Measurements from ENCODE around the gene KCTD20. TPM values are rescaled to one million over a fixed set of nuclear protein-coding genes. Genes with fewer than 3 reads are reported as not detected.

KCTD20 gene
- total RNA-seq (2016; rRNA removed; fragmentation: Illumina TruSeq; extraction: Trizol): 67.1 and 103 TPM in 2 replicates
- 26.7 and 28.2 TPM in 2 replicates for total RNA-seq (2016; cell fraction: cytosol; rRNA removed; fragmentation: Illumina TruSeq; extraction: Trizol; ENCODE audit: low read depth)
- 69.3 and 101 TPM in 2 replicates for total RNA-seq (2016; cell fraction: insoluble cytoplasmic fraction; rRNA removed; fragmentation: Illumina TruSeq; extraction: Trizol)
- total RNA-seq (2016; cell fraction: membrane; rRNA removed; fragmentation: Illumina TruSeq; extraction: Trizol): 84.1 and 87.5 TPM in 2 replicates
- total RNA-seq (2016; cell fraction: nucleus; rRNA removed; fragmentation: Illumina TruSeq; extraction: Trizol): 37.0 and 39.6 TPM in 2 replicates
- polyA plus RNA-seq (2011; rRNA removed): 44.7 and 52.7 TPM in 2 replicates
- polyA plus RNA-seq (2011; cell fraction: cytosol; rRNA removed): 32.0 and 41.2 TPM in 2 replicates
- polyA plus RNA-seq (2011; cell fraction: nucleus; rRNA removed): 11.2 and 17.3 TPM in 2 replicates
- polyA plus RNA-seq (2012): 41.8 and 45.4 TPM in 2 replicates
- polyA plus RNA-seq (2016; cell fraction: cytosol; fragmentation: Illumina TruSeq; extraction: Trizol; ENCODE audit: low read depth): 20.4 and 21.4 TPM in 2 replicates
- polyA plus RNA-seq (2016; cell fraction: insoluble cytoplasmic fraction; fragmentation: Illumina TruSeq; extraction: Trizol; ENCODE audit: low read depth): 58.8 and 61.0 TPM in 2 replicates
- polyA plus RNA-seq (2016; cell fraction: membrane; fragmentation: Illumina TruSeq; extraction: Trizol; ENCODE audit: low read depth): 36.6 and 38.4 TPM in 2 replicates
- 28.5 and 29.9 TPM in 2 replicates for polyA plus RNA-seq (2016; cell fraction: nucleus; fragmentation: Illumina TruSeq; extraction: Trizol; ENCODE audit: insufficient read depth, low read depth)
- polyA minus RNA-seq (2011; rRNA and poly(A)+ RNA removed; ENCODE audit: low replicate concordance): 78.2 and 137 TPM in 2 replicates
- polyA minus RNA-seq (2011; cell fraction: cytosol; rRNA and poly(A)+ RNA removed): 45.6 and 62.7 TPM in 2 replicates
- 42.6 and 54.1 TPM in 2 replicates for polyA minus RNA-seq (2011; cell fraction: nucleus; rRNA and poly(A)+ RNA removed)
- percentile 83 among the genes with signal in this experiment for Bru-seq, nascent RNA
- percentile 91 among the genes with signal in this experiment for BruChase-seq, experiment 1, labeled RNA remaining after a 6-hour chase
- BruChase-seq, experiment 2, labeled RNA remaining after a 2-hour chase: percentile 87 among the genes with signal in this experiment
- long read RNA-seq, experiment 1, full-length matches to known transcripts: 4 of 19 reads
- long read RNA-seq, experiment 1, partial matches to known transcripts: 5 of 19 reads
- long read RNA-seq, experiment 1, other reads (novel, unspliced or antisense): 10 of 19 reads
- long read RNA-seq, experiment 2, full-length matches to known transcripts: 30 of 151 reads
- long read RNA-seq, experiment 2, partial matches to known transcripts: 111 of 151 reads
- long read RNA-seq, experiment 2, other reads (novel, unspliced or antisense): 10 of 151 reads

- peak within 1 kb of the TSS; percentile 78 to 93 (median 93) for H3K4me3 ChIP-seq (replicated peaks in 1 of 3; ENCODE audit: insufficient read depth in 1 of 3, low read depth in 2 of 3, low read length in 3 of 3)
- H2AFZ ChIP-seq (ENCODE audit: low read length): peak within 1 kb of the TSS; percentile 64
- peak within 1 kb of the TSS; percentile 90 for H3K4me2 ChIP-seq (ENCODE audit: low read depth, low read length)
- H3K27ac ChIP-seq (ENCODE audit: extremely low read length, insufficient read depth, low read length): peak within 1 kb of the TSS; percentile 94
- WGBS (ENCODE audit: low lambda C conversion rate): under 1% methylated on average over 40 of the region's 91 CpGs
- no peaks in the 10 kb centered on the region; the same call in 1 of the 2 replicates for H4K20me1 ChIP-seq (ENCODE audit: insufficient read depth, low read length)
- DNase-seq (ENCODE audit: low spot score) (peak; percentile 86), FAIRE-seq (no peak), ATAC-seq (peak; percentile 90)
- H3K79me2 ChIP-seq (ENCODE audit: insufficient read depth, low read length): peaks cover 46% of the 10 kb centered on the region
- intact Hi-C loops (cut with micrococcal nuclease; ENCODE audit: unreplicated experiment) (loop anchor here (5.0 kb wide), 1 partner anchor 104 kb away; the partner anchor contains the start of gene STK38), in situ Hi-C loops (cut with HindIII; ENCODE audit: extremely low pct_ligation_motif_present, low pct_unique_long_range_greater_than_20kb) (loop anchor here (5.0 kb wide), 1 partner anchor 154 kb away; no protein-coding TSS in a partner anchor)
- no TSS peak for BruUV-seq (replicated peaks)
- H3K4me1 ChIP-seq (ENCODE audit: insufficient read depth, low read length): peaks cover 51% of the 10 kb centered on the region
- CTCF ChIA-PET (ENCODE audit: low intra/inter-chr PET ratio, low total read pairs): interaction anchor here (3.3 kb wide), 1 partner anchor 19 kb away, joined by 13 read pairs; no protein-coding TSS in a partner anchor
- POLR2A ChIA-PET: interaction anchor here (0.9 to 1.7 kb wide), 4 partner anchors 17 to 150 kb away, joined by 4 to 23 read pairs (median 4); no protein-coding TSS in a partner anchor
- H3K36me3 ChIP-seq (replicated peaks in 1 of 2; ENCODE audit: control insufficient read depth in 1 of 2, insufficient read depth in 2 of 2, low read length in 2 of 2): no peaks in the 10 kb centered on the region; a peak in 1 of 5 replicates
- peak within 1 kb of the TSS; percentile 87 for H3K9ac ChIP-seq (ENCODE audit: insufficient read depth, low read depth, low read length)
- H3K9me3 ChIP-seq (ENCODE audit: low read length): no peaks in the 10 kb centered on the region
- no peaks in the 10 kb centered on the region; a peak in 1 of 5 replicates for H3K27me3 ChIP-seq (ENCODE audit: control insufficient read depth in 1 of 2, insufficient read depth in 2 of 2, low read length in 2 of 2)
- TF ChIP-seq ZBTB33 (CRISPR knock-in tag; IDR thresholded peaks at IDR 0.05) (peak; percentile 56; the same call in 1 of the 2 replicates), ZBTB38 (CRISPR knock-in tag; IDR thresholded peaks at IDR 0.05) (peak; percentile 73), RBAK (CRISPR knock-in tag; IDR thresholded peaks at IDR 0.05) (no peak), TP53 (CRISPR knock-in tag; conservative IDR thresholded peaks at IDR 0.05) (no peak), SMAD9 (CRISPR knock-in tag; IDR thresholded peaks at IDR 0.05) (no peak), CHD4 (IDR thresholded peaks at IDR 0.05; ENCODE audit: borderline replicate concordance, low read length) (no peak), ZNF282 (IDR thresholded peaks at IDR 0.05; ENCODE audit: partially characterized antibody) (no peak), TGIF2 (CRISPR knock-in tag; IDR thresholded peaks at IDR 0.05) (peak; percentile 84; the same call in 1 of the 2 replicates), ZNF230 (CRISPR knock-in tag; IDR thresholded peaks at IDR 0.05) (no peak), FOSL1 (CRISPR knock-in tag; IDR thresholded peaks at IDR 0.05; ENCODE audit: borderline replicate concordance) (peak; percentile 92), ZNF83 (CRISPR knock-in tag; IDR thresholded peaks at IDR 0.05; ENCODE audit: borderline replicate concordance) (no peak), ZNF749 (CRISPR knock-in tag; IDR thresholded peaks at IDR 0.05; ENCODE audit: borderline replicate concordance) (peak; percentile 89), ZUFSP (CRISPR knock-in tag; IDR thresholded peaks at IDR 0.05; ENCODE audit: borderline replicate concordance) (no peak)
Measured at GRCh38 chr6:36442671-36443470, at the start of gene KCTD20, which contains the start of gene PXT1. Gene KCTD20, plus strand, starts transcription at chr6:36443000. Its CDS starts 27,098 bp downstream, at chr6:36470098. Gene PXT1, minus strand, starts transcription at chr6:36442854. Its CDS starts 16,772 bp downstream, at chr6:36426082.

All from HepG2 (cell line).